HEK293 (cell line): ENCODE data around the gene SYTL2.

ENCODE experiments used
- KLF10 ChIP-seq: fragments of 450-650 bp; IDR thresholded peaks from 2 replicates; pipeline ENCODE4 v1.5.1; 2018; ENCODE audit warnings: missing biosample characterization, mild to moderate bottlenecking, missing genetic modification characterization
- ZBTB17 ChIP-seq: fragments of 450-650 bp; formaldehyde crosslinking; IDR thresholded peaks from 2 replicates; pipeline ENCODE4 v1.5.1; 2016; ENCODE audit warnings: missing biosample characterization, missing genetic modification characterization
- ZNF121 ChIP-seq: fragments of 450-650 bp; formaldehyde crosslinking; IDR thresholded peaks from 2 replicates; pipeline ENCODE4 v1.5.1; 2016; ENCODE audit warnings: missing biosample characterization, missing genetic modification characterization
- ZNF274 ChIP-seq, 2 experiments: fragments of 200-500 bp in 1 of 2; fragments of 450-650 bp in 1 of 2; sonication (Bioruptor generic) in 1 of 2; formaldehyde crosslinking in 1 of 2; IDR thresholded peaks; 2 replicates each; pipeline versions ENCODE4 v1.5.1 to v1.6.1; 2014 to 2016; ENCODE audit warnings: borderline replicate concordance in 1 of 2, inconsistent platforms in 1 of 2, low read length in 1 of 2, missing biosample characterization in 1 of 2, missing genetic modification characterization in 1 of 2
- ZNF510 ChIP-seq: fragments of 450-650 bp; formaldehyde crosslinking; IDR thresholded peaks from 2 replicates; pipeline ENCODE4 v1.5.1; 2018; ENCODE audit warnings: mild to moderate bottlenecking, missing genetic modification characterization, missing biosample characterization; ENCODE audit not compliant: insufficient replicate concordance
- ZSCAN5A ChIP-seq: fragments of 450-650 bp; formaldehyde crosslinking; IDR thresholded peaks from 2 replicates; pipeline ENCODE4 v1.5.1; 2016; ENCODE audit warnings: missing biosample characterization, missing genetic modification characterization
- TF ChIP-seq, protein P1 (sequence below): fragments of 450-650 bp; formaldehyde crosslinking; IDR thresholded peaks from 2 replicates; pipeline ENCODE4 v1.5.1; 2016; ENCODE audit warnings: missing biosample characterization, missing genetic modification characterization
- TF ChIP-seq, protein P2 (sequence below): fragments of 450-650 bp; formaldehyde crosslinking; IDR thresholded peaks from 2 replicates; pipeline ENCODE4 v1.5.1; 2016; ENCODE audit warnings: missing biosample characterization, missing genetic modification characterization
- TF ChIP-seq, protein P3 (sequence below): fragments of 450-650 bp; formaldehyde crosslinking; conservative IDR thresholded peaks from 2 replicates; pipeline ENCODE4 v1.5.1; 2016; ENCODE audit warnings: low read depth, missing biosample characterization, missing genetic modification characterization

GRCh38 chr11:85783758-85784157 lies 27.2 kb downstream of the SYTL2 start:
- TF ChIP-seq ZNF510 (tag by site-specific recombination) (no peak), ZNF274 (IDR thresholded peaks at IDR 0.05; ENCODE audit: low read length) (no peak), ZNF274 (tag by site-specific recombination; IDR thresholded peaks at IDR 0.05; ENCODE audit: borderline replicate concordance) (no peak), ZBTB17 (no peak), KLF10 (tag by site-specific recombination) (no peak), ZNF121 (no peak), ZSCAN5A (tag by site-specific recombination) (no peak)
- TF ChIP-seq, protein P1, sequence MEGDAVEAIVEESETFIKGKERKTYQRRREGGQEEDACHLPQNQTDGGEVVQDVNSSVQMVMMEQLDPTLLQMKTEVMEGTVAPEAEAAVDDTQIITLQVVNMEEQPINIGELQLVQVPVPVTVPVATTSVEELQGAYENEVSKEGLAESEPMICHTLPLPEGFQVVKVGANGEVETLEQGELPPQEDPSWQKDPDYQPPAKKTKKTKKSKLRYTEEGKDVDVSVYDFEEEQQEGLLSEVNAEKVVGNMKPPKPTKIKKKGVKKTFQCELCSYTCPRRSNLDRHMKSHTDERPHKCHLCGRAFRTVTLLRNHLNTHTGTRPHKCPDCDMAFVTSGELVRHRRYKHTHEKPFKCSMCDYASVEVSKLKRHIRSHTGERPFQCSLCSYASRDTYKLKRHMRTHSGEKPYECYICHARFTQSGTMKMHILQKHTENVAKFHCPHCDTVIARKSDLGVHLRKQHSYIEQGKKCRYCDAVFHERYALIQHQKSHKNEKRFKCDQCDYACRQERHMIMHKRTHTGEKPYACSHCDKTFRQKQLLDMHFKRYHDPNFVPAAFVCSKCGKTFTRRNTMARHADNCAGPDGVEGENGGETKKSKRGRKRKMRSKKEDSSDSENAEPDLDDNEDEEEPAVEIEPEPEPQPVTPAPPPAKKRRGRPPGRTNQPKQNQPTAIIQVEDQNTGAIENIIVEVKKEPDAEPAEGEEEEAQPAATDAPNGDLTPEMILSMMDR (tag by site-specific recombination), result no peak
- TF ChIP-seq, protein P2, sequence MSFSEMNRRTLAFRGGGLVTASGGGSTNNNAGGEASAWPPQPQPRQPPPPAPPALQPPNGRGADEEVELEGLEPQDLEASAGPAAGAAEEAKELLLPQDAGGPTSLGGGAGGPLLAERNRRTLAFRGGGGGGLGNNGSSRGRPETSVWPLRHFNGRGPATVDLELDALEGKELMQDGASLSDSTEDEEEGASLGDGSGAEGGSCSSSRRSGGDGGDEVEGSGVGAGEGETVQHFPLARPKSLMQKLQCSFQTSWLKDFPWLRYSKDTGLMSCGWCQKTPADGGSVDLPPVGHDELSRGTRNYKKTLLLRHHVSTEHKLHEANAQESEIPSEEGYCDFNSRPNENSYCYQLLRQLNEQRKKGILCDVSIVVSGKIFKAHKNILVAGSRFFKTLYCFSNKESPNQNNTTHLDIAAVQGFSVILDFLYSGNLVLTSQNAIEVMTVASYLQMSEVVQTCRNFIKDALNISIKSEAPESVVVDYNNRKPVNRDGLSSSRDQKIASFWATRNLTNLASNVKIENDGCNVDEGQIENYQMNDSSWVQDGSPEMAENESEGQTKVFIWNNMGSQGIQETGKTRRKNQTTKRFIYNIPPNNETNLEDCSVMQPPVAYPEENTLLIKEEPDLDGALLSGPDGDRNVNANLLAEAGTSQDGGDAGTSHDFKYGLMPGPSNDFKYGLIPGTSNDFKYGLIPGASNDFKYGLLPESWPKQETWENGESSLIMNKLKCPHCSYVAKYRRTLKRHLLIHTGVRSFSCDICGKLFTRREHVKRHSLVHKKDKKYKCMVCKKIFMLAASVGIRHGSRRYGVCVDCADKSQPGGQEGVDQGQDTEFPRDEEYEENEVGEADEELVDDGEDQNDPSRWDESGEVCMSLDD (tag by site-specific recombination), result no peak
- TF ChIP-seq, protein P3, sequence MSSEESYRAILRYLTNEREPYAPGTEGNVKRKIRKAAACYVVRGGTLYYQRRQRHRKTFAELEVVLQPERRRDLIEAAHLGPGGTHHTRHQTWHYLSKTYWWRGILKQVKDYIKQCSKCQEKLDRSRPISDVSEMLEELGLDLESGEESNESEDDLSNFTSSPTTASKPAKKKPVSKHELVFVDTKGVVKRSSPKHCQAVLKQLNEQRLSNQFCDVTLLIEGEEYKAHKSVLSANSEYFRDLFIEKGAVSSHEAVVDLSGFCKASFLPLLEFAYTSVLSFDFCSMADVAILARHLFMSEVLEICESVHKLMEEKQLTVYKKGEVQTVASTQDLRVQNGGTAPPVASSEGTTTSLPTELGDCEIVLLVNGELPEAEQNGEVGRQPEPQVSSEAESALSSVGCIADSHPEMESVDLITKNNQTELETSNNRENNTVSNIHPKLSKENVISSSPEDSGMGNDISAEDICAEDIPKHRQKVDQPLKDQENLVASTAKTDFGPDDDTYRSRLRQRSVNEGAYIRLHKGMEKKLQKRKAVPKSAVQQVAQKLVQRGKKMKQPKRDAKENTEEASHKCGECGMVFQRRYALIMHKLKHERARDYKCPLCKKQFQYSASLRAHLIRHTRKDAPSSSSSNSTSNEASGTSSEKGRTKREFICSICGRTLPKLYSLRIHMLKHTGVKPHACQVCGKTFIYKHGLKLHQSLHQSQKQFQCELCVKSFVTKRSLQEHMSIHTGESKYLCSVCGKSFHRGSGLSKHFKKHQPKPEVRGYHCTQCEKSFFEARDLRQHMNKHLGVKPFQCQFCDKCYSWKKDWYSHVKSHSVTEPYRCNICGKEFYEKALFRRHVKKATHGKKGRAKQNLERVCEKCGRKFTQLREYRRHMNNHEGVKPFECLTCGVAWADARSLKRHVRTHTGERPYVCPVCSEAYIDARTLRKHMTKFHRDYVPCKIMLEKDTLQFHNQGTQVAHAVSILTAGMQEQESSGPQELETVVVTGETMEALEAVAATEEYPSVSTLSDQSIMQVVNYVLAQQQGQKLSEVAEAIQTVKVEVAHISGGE (tag by site-specific recombination), result no peak
